ENCODE results near the gene CRB3. TPM values are rescaled to one million over a fixed set of nuclear protein-coding genes. Genes with fewer than 3 reads are reported as not detected.

CRB3 gene
- polyA plus RNA-seq, 2 of the 4 experiments (the other 2 are of a cell fraction) = 1.9 to 5.7 TPM

GRCh38 chr19:6417713-6418561 is 46.1 kb upstream of the CRB3 start:
- CTCF ChIA-PET = interaction anchor here (0.7 to 1.3 kb wide), 5 partner anchors 14 to 583 kb away, joined by 3 to 4 read pairs (median 3); partner anchors contain the start of gene SLC25A41
- peak in 1 of 2 experiments; percentile 23; a peak in 2 of 5 replicates for TF ChIP-seq RAD21 (conservative IDR thresholded peaks at IDR 0.05 in 1 of 2, IDR thresholded peaks at IDR 0.05 in 1 of 2)
- peak; percentile 30; the same call in 2 of the 3 replicates for TF ChIP-seq CTCF (IDR thresholded peaks at IDR 0.05)
- TF ChIP-seq ESRRA (IDR thresholded peaks at IDR 0.05; ENCODE audit: borderline replicate concordance, low read length) = no peak
- TF ChIP-seq POLR2A (IDR thresholded peaks at IDR 0.05; ENCODE audit: low read length) = no peak
- TF ChIP-seq USF2 (IDR thresholded peaks at IDR 0.05) = no peak
- TF ChIP-seq E2F6 (IDR thresholded peaks at IDR 0.05; ENCODE audit: borderline replicate concordance, low read depth) = no peak
- TF ChIP-seq KDM1A (IDR thresholded peaks at IDR 0.05; ENCODE audit: low read depth) = no peak
- no peak for TF ChIP-seq HOXB13 (CRISPR knock-in tag; IDR thresholded peaks at IDR 0.05; ENCODE audit: low read depth)
- POLR2A ChIA-PET = no interaction called here
- FAIRE-seq = no peak
- Histone ChIP-seq H3K27ac (no peak overlapping the region), H3K4me3 (no peak overlapping the region), H3K9me3 (no peaks in the 10 kb centered on the region), H3K4me1 (peaks cover 12% of the 10 kb centered on the region; the same call in 2 of the 3 replicates), H3K4me2 (no peak overlapping the region)
- ATAC-seq = peak; percentile 74 to 82
- peak in 1 of 2 experiments; percentile 23 for DNase-seq (ENCODE audit: low read depth in 1 of 2, low spot score in 1 of 2)
- WGBS (ENCODE audit: missing lambda C conversion rate) = 89% methylated on average over 26 of the region's 33 CpGs

- Histone ChIP-seq H3K4me2 (no peak overlapping the region), H3K4me3 (no peak overlapping the region), H3K27ac (no peak overlapping the region), H3K4me1 (peaks cover 15% of the 10 kb centered on the region; the same call in 2 of the 3 replicates), H3K9me3 (no peaks in the 10 kb centered on the region)
- FAIRE-seq (no peak), ATAC-seq (no peak), DNase-seq (ENCODE audit: low read depth in 1 of 2, low spot score in 1 of 2) (no peak)
- CTCF ChIA-PET = interaction anchor here (0.9 kb wide), 1 partner anchor 200 kb away, joined by 3 read pairs; no protein-coding TSS in a partner anchor
- 89% methylated on average over 5 of the region's 19 CpGs for WGBS (ENCODE audit: missing lambda C conversion rate)
- TF ChIP-seq CHD2 (IDR thresholded peaks at IDR 0.05; ENCODE audit: low read length, partially characterized antibody) = no peak
- no peak for TF ChIP-seq EP300 (IDR thresholded peaks at IDR 0.05)
- no peak for TF ChIP-seq FOSB (CRISPR knock-in tag; IDR thresholded peaks at IDR 0.05)
- no peak for TF ChIP-seq MAZ (IDR thresholded peaks at IDR 0.05; ENCODE audit: borderline replicate concordance, low read depth, low read length)
- no peak for TF ChIP-seq ELK1 (IDR thresholded peaks at IDR 0.05; ENCODE audit: low read depth, low read length)
- no peak for TF ChIP-seq MAFK (IDR thresholded peaks at IDR 0.05; ENCODE audit: partially characterized antibody)
- no peak for TF ChIP-seq KDM5A (IDR thresholded peaks at IDR 0.05)
- no peak for TF ChIP-seq ZC3H11A (IDR thresholded peaks at IDR 0.05)
- TF ChIP-seq BHLHE40 (IDR thresholded peaks at IDR 0.05; ENCODE audit: low read depth, low read length) = no peak
- no peak for TF ChIP-seq JUNB (IDR thresholded peaks at IDR 0.05)
- no peak for TF ChIP-seq RAD21 (conservative IDR thresholded peaks at IDR 0.05 in 1 of 2, IDR thresholded peaks at IDR 0.05 in 1 of 2)
- TF ChIP-seq RFX5 (IDR thresholded peaks at IDR 0.05) = no peak
- POLR2A ChIA-PET = no interaction called here
Observed at GRCh38 chr19:6418562-6418932, 45.5 kb upstream of the CRB3 start.

Data from A549 (cell line).